Panc1 (cell line): ENCODE results near the gene MATN1.

Experiments used
- POLR2AphosphoS5 ChIP-seq: IDR thresholded peaks from 2 replicates; pipeline ENCODE4 v1.6.1; 2012; ENCODE audit warnings: mild to moderate bottlenecking, low read depth, low read length, moderate library complexity
- SIN3A ChIP-seq: IDR thresholded peaks from 2 replicates; pipeline ENCODE4 v1.6.1; 2012; ENCODE audit warnings: low read depth, mild to moderate bottlenecking, low read length, moderate library complexity, borderline replicate concordance; ENCODE audit not compliant: insufficient read depth
- TCF7L2 ChIP-seq: IDR thresholded peaks from 2 replicates; pipeline ENCODE4 v1.6.1; 2011; ENCODE audit warnings: mild to moderate bottlenecking, low read depth, low read length, inconsistent platforms
- TF ChIP-seq, protein P1 (sequence below): fragments of 450-650 bp; IDR thresholded peaks from 2 replicates; pipeline ENCODE4 v1.5.1; 2017; ENCODE audit warnings: mild to moderate bottlenecking

DNA sequence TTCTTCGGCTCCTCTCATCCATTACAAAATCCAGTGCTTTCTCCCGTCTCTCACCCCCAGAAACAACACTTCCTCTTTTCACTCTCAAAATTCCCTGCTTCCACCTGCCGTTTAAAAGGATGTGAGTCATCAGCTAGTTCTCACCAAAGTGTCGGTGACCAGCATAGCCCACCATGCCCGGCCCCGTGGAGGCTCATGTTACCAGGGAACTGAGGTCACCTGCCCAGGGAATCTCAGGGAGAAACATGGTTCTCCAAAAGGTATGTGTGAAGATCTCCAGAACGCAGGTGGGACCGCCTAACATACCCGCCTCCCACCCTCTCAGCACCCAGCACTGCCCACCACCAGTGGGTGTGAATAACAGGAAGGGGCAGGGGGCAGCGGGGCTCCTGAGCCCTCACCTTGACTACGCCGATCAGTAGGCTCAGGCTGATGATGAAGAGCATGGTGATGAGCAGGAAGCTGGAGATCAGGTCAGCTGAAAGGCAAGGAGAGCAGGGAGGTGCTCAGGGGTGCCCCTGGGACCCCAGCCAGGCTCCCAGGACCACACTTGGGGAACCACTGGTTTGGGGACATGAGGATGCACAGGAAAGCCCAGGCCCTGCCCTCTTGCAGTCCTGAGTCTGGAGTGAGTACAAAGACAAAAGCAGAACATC is 18.0 kb upstream of the MATN1 start:
- TF ChIP-seq, protein P1, sequence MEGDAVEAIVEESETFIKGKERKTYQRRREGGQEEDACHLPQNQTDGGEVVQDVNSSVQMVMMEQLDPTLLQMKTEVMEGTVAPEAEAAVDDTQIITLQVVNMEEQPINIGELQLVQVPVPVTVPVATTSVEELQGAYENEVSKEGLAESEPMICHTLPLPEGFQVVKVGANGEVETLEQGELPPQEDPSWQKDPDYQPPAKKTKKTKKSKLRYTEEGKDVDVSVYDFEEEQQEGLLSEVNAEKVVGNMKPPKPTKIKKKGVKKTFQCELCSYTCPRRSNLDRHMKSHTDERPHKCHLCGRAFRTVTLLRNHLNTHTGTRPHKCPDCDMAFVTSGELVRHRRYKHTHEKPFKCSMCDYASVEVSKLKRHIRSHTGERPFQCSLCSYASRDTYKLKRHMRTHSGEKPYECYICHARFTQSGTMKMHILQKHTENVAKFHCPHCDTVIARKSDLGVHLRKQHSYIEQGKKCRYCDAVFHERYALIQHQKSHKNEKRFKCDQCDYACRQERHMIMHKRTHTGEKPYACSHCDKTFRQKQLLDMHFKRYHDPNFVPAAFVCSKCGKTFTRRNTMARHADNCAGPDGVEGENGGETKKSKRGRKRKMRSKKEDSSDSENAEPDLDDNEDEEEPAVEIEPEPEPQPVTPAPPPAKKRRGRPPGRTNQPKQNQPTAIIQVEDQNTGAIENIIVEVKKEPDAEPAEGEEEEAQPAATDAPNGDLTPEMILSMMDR = no peak
- TF ChIP-seq POLR2AphosphoS5 (no peak), TCF7L2 (no peak), SIN3A (no peak)
